Stimulated activated CD4-positive, alpha-beta T cell treated with anti-CD3 and anti-CD28 coated beads, TNF-alpha, amount 100 ng/mL, for 24 hours (primary cell): ENCODE data around the gene WBP4.
A peak's percentile ranks its signal among the peaks of the same experiment; 100 is the strongest.
"Not testable (repeated sequence)": the region's sequence is repeated elsewhere in the genome, so short reads cannot be mapped to it uniquely, and the experiment has no call there.

Experiments
- DNase-seq, 3 experiments: peaks; one replicate each; pipeline ENCODE4 v3.0.0-alpha.2; 2020; ENCODE audit warnings: low read depth in 3 of 3

The WBP4 gene

DNA sequence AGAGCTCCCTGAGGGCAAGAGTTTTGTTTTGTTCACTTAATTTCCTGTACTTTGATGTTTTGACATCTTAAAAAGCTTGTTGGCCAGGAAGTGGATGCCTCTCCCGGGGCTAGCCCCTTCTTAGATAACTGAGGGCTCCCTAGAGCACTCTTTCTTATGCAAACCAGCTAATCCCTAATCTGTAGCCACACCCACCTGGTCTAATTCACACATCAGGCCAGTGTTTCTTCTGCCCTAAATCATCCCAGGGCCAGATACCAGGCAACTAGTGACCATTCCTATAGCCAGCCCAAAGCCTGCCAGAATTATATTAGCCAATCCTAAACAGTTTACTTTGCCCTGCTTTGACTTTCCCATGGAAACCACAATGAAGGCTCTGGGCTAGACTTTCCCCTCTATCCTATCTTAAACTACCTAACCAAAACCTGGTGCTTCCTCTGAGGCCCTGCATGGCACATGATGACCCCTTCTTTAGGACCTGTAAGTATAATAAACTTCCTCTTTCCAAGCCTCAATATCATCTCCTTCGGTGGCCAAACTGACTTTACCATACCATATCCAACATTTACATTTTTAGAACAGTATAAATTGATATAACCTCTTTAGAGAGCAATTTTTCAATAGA, 24.8 kb downstream of the WBP4 start:
- DNase-seq: no peak

DNA sequence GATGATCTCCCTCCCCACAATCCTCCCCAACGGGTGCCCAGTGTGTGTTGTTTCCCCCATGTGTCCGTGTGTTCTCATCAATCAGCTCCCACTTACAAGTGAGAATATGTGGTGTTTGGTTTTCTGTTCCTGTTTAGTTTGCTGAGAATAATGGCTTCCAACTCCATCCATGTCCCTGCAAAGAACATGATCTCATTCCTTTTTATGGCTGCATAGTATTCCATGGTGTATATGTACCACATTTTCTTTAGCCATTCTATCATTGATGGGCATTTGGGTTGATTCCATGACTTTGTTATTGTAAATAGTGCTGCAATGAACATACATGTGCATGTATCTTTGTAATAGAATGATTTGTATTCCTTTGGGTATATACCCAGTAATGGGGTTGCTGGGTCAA, 34.4 kb downstream of the WBP4 start:
- DNase-seq: not testable (repeated sequence)

DNA sequence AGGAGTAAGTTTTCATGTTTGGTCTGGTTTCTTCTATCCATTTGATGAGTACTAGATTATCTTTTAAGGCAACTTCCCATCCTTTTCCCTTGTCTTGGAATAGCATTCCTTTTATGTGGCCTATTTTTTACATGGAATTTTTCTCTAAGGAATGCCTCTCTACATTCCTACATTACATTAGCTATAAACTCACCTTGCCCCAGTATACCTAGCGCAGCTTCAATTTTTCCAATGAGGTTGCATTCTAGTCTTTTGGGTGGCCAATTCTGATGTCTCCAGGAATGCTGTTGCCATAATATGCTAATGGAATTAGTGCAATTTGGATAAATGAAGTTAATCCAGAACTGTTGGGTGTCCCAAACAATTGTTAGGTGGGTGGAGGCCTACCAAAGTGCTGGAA, 37.5 kb downstream of the WBP4 start:
- no peak for DNase-seq

DNA sequence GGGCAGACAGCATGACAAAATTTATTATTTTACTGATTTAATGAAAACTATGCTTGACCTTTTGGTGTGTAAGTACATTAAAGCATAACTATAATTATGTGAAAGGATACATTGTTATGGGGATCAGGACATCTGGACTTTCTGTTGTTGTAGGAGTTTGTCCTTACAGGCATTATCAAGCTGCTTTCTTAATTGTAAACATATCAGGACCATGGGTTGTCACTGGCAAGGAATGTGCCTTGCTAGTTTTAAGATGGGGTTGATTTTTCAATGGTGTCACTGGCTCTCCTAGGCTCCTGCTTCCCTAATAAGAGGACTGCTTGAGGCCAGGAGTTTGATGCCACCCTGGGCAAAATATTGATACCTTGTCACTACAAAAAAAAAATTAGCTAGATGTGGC, 38.7 kb downstream of the WBP4 start:
- DNase-seq: no peak

DNA sequence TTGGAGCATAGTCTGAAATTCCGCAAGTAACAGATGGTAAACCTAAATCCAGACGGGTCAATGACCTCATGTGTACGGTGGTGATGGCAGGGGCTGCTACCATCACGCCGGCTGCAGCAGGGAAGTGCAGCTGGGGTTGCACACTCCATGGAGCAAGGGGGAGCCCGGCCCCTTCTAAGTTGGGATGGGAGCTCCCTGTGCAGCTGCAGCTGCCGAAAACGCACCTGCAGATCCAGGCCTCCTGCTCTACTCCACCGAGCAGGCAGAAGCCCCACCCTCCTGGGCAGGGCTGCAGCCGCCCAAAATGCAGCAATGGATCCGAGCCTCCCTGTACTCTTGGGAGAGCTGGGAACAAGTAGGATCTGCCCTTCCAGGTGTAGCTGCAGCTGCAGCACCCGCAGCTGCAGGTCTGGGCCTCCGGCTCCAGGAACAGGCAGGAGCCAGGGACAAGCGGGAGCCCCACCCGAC, 45.8 kb downstream of the WBP4 start:
- DNase-seq: no peak

DNA sequence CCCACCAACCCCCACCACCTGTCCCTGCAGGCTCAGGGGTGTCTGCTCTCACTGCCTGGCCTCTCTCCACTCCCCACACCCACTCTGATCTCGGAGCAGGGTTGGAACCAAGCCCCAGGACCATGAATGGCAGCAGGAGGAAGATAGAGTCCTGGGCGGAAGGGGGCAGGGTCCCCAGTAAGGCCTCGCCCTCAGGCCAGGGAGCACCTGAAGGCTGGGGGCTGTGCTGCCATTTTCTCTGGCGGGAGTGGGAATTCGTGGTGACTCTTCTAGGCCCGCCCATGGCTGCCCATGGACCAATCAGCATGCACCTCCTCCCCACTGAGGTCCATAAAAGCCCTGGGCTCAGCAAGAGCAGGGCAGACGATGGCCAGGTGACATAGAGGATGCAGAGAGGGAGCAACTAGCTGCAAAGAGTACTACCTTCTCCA, 46.3 kb downstream of the WBP4 start:
- DNase-seq: no peak

DNA sequence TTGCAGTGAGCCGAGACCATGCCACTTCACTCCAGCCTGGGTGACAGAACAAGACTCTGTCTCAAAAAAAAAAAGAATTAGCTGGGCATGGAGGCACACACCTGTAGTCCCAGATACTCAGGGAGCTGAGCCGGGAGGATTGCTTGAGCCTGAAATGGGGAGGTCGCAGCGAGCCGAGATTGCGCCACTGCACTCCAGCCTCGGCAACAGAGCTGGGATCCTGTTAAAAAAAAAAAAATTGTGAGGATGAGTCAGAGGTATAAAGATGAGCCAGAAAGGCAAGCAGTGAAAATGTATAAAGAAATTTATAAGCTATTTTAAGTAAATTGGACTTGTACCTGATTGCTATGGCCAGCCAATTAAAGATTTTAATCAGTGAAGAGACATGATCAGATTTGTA, 50.1 kb downstream of the WBP4 start:
- DNase-seq: no peak

DNA sequence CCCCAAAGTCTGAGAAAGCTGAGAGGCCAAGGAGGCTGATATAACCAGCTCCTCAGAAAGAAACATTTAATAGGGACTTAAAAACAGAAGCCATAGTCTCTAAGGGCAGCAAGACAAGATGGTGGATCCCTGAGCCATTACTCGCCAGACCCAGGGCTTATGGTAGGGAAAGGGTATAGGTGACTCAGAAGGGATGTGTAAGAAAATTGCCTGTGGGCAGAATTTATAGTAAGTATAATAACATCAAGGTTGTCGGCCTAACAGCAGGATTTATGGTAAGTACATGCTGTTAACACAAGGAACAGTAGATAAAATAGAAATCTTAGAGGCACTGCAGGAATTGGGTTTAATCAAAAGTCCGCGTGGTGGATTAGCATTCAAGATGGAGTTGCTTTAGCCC, 56.6 kb downstream of the WBP4 start:
- no peak for DNase-seq

DNA sequence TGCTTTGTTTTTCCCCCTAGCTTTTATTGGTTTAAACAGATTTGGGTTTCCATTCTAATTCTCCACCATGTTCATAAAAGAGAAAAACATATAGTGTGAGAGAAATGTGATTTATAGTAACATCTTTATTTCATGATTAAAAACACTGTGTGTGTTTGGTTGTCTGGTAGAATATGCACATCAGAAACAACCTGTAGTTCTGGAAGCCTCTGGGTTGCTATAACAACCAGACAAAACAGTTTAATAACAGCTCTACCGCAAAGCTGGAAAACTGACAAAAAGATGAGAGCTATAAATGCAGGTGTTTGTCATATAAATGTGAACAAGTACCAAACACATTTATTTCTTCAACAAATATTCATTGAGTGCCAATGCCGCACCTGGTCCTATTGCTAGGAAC, 61.5 kb downstream of the WBP4 start:
- no peak for DNase-seq

DNA sequence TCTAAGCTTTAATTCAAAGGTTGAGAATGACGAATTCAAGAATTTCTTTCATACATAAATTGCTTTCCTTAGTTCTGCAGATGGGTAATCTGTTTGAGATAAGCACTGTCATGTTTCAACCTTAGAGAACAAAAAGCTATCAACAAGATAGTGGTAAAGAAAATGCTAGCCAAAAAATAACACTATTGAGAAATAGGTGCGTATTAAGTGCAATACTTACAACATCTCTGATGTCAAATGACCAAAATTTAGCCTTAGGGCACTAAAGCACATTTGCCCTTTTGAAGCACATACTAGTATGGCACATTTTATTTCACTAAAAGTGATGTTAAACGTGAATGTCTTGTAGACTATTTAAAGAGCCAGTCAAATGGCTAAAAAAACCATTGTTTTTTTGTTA, 66.4 kb downstream of the WBP4 start:
- no peak for DNase-seq

DNA sequence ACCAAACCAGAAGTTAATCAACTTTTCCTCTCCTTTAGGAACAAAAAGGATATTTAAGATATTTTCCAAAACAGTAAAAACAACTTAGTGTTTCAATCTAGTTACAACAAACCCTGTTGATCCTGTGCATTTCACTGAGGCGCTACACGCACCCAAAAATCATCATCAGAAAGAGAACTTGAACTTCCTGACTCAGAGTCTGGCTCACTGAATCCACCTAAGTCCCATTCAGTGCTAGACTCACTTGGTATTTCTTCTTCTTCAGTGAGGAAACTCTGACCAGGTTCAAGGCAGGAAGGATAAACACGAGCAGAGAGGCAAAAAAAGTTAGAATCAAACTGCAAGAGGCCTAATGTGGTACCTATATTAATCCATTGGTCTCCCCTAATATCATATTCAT, 69.0 kb downstream of the WBP4 start:
- no peak for DNase-seq

DNA sequence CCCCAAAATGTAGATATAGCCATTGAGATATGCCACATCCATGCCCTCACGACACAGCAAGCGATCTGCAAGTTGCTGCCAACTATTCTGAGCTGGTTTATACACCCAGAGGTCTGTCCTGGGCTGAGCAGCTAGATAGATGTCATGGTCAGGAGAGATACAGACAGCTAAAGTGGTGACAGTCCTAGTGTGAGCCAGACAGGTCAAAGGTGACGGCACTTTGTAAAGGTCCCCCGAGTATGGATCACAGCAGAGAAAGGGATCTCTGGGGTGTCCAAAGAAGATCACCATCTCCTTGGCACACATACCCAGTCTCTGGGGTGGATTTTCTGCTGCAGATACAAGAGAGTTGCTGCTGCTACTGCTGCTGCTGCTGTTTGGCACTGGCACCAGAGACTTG, 69.9 kb downstream of the WBP4 start:
- not testable (repeated sequence) for DNase-seq

DNA sequence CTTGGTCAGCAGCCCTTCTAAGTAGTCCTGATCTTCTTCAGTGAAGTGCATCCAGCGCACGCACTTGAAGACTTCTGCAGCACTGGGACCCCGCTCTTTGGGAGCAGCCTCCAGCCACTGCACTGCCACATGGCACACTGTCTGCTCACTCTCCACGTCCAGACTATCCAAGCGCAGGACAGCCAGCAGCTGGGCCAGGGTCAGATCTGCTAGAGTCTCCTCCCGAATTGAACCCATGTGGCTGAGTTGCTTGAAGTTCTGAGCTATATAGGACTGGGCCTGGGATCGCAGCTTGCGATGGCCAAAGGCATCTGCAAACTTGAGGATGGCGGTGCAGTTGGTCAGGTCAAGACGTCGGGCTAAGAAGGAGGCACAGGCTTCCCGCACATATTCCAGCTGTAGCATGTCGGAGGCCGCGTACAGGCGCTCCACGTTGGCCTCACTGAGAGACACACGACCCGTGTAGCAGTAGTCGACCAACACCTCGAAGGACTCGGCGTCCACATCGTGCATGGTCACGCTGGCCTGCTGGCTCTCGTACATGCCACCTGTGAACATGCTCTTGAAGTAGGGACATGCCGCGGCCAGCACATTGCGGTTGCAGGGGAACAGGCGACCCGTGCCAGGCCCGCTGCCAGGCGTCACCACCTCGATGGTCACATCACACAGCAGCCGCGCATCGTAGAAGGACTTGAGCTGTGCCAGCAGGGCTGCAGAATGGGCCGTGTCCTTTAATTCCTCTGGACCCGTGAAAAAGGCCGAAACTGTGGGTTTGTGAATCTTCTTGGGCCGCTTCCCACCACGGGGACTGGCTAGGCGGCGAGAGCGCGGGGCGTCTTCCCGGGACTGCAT, 70.6 kb downstream of the WBP4 start:
- DNase-seq: not testable (repeated sequence)

DNA sequence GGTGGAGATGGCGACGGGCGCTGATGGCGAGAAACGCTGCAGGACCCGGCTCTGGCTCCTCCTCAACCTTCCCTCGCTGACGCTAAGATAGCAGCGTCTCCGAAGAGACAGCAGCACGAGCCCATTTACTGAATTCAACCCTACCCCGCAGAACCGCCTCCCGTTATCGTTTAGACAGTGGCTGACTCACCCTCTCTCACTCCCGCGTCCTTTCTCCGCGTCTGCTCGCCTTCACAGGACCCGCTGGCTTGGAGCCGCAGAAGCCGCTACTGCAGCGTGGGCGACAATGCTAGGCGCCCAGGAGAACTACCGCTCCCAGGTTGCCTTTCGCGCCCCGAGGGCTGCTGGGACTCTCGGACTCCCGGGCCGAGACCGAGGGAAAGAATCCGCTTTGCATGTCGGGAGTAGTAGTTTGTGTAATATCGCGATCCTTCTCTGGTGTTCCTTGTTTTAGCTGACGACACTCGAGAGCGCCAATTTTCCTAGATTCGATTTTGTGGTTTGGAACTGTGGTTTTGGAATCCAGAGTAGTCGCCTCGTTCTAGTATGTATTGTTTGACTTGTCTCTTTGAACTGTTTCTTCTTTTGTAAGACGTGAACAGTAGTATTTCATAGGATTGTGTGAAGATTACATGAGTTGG, 71.3 kb downstream of the WBP4 start, which contains the start of gene KBTBD6:
Gene KBTBD6, minus strand, starts transcription at position 291 of the 641 bp plus-strand sequence. CDS start 291 bp downstream, outside the sequence.
- DNase-seq: peak; percentile 88 to 96 (median 94)
